Measurements from ENCODE around the gene DSP.

Gene DSP

GRCh38 chr6:7594579-7595125 lies 53.2 kb downstream of the DSP start:
- DNase-seq = no peak

GRCh38 chr6:7604003-7604402 lies 62.5 kb downstream of the DSP start:
- no peak for DNase-seq

DNA sequence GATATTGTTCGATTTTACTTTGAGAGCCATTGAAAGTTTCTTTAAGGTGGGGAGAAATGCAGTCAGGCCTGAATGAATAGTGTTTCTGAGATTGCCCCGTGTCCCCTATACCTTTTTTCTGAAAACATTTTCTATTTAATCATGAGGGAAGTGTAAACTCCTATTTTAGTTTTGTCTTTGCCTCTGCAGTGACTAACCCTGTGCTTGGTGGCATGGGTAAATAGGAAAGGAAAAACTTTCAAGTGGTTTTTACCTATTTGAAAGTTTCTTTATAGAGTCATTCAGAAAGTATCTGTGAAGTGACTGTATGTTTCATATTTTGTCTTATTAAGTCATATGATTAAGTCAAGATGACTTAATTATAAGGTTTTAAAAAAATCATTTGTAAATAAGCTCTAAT lies 63.0 kb downstream of the DSP start:
- no peak for DNase-seq

DNA sequence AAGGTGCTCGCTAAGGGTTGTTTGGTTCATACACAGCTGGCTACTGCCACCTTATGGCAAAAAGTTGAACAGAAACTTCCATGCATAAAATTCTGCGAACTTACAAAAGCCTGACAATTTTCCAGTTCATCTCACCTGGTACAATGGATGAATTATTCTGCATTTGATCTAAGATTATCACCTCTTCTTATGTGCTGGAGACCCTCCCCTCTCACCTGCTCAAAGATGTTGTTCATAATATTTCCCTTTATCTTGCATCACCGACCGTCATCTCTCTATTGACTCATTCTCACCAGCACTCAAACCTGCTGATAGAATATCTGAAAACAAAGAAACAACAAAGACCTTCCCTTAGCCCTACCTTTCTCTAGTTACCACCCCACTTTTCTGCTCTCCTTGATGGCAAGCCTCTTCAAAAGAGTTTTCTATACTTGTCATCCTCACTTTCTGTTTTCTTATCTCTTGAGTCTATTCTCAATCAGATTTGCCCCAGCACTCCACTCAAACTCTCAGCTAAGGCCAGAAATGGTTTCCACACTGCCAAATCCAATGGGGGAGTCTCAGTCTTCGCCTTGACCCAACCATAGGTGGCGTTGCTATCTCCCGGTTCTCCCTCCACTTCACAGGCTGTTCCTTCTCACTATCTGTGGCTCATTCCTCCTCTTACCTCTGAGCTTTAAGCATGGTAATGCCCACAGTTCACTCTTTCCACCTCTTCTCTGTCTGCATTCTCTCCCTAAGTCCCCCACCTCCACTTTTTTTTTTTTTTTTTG lies 74.3 kb downstream of the DSP start:
- no peak for DNase-seq

DNA sequence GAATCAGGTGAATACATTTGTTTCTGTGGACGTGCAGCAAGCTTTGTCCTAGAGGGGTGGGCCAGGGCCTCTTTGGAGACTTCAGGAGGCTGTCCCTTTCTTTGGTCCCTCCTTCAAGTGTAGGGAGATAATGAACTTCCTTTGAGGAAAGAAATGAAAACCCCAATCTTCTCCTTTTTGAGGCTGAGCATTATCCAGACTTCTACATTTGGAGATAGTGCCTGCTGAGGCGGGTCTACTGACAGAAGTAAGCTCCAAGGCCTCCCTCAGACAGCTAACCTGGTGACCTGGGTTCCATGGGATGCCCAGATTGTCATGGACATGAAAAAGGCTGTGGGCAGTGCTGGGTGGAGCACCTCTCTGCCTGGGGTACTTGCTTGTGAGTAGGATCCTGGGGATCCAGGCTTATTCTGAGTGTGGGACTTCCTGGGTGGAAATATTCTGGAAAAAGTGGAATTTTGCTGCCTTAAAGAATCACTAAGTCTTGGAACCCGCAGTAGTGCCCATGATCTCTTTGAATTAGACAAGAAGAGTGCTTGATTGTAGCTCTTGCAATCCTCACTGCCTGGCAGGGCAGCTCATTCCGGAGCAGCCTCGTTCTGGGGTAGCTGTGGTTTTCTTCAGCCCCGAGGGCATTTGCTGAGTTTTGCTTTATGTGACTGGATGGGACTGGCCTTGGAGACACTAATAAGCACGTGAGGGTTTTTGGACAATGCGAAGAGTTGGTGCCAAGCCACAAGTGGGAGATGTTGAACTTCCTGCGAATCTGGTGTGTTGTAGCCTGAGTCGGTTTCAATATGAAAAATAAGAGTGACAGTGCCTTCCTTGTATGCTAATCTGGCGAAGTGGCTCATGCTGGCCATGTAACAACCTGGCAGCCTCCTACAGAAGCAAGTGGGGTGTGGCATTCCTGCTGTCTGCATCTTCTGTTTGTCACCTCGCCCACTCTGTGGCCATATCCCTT lies 76.6 kb downstream of the DSP start:
- DNase-seq = no peak

DNA sequence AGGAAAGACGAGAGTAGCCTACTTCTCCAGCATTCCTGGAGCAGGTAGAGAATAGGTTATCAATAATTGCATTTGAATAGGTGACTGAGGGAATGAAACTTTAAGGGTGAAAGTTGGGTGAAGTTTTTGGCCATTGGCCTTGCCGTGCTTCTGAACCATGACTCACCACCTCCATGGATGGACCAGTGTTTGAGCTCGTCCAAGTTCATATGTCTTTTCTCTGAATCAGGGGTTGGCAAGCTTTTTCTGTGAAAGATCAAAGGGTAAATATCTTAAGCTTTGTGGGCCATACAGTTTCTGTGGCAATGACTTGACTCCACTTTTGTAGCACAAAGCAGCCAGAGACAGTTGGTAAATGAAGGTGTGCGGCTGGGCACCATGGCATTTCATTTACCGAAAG lies 80.3 kb downstream of the DSP start:
- DNase-seq = no peak

- DNase-seq = no peak
These were observed 83.6 kb downstream of the DSP start for GRCh38 chr6:7624796-7625710.

DNA sequence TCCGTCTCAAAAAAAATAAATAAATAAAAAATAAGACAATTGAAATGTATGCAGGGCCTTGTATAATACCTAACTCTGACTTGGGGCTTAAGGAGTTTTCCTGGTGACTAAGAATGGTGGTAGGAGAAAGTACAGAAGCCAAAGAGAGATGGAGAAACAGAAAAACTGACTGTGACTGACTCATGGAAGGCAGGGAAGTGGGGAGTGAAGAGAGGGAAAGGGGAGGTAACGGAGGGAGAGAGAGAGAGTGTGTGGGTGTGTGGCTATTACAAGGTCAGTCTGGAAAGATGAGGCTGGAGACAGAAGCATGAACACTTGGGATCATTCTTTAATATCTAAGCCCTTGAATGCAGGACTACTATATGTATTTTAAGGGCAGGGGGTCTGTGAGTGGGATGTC lies 87.0 kb downstream of the DSP start:
- DNase-seq = no peak

DNA sequence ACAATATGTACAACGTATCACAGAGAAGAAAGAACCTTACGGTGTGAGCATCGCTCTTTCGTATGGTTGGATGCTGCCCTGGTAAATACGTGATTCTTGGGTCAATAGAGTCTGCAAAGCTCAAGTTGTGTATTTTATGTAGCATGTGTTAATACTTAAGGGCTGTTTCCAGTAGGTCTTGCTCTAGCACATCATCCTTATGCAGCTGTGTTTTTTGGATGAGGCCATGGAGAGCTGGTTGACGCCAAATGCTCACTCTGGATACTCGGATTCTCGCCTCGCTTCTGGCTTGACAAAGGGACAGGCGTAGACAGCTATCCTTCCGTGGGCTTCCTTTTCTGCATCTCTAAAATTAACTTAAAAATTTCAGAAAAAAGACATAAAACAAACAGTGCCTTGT lies 87.4 kb downstream of the DSP start:
- no peak for DNase-seq

DNA sequence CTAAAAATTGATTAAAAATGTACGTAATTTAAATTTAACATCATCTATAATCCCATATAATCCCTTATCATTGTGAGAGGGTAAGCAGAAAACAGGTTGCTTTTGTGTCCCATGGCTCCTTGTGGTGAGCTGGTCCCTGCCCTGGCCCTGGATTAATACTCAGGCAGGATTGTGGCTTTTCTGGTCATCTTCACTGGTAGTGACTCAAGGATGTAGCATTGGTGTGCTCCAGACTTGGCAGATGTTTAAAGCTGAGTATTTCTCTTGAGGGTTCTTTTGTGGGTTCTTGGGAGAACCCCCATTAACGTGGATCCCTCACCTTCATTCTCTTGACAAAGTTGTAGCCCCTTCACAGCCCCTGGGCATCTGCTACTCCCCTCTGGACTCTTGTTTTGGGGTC lies 87.8 kb downstream of the DSP start:
- no peak for DNase-seq

DNA sequence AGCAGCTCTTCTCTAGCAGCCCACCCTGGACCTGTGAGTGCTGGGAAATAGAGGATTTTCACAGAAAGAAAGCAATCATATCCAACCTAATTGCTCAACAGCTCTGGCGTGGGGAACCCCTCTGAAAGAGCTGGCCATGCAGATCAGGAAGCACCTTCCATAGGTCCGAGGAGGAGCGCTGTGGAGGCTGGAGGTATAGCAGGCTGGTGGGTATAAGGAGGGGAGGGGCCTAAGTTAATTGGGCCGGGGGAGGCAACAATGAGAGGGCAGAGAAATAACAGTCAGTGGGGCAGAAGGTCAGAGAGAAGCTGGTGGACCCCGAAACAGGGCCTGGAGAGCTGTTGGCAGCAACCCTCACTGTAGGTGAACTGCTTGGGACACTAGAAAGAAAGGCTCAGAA lies 89.3 kb downstream of the DSP start:
- no peak for DNase-seq

DNA sequence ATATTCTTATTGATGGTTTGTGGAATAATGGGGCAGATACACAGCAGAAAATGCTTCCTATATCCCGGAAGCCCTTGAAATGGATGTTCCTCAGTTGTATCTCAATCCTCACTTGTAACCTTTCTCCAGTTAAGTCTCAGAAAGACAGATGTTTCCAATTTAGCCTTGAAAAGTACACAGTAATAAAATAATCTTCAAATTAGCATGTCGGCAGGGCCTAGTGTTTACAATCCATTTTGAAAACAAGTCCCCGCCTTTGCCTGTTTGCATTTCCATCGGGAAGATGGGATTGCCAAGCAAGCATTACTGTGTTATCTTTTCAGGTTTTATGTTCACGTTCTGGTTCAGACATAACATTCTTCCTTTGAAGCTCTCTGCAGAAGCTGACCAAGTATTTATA lies 90.0 kb downstream of the DSP start:
- DNase-seq = no peak

GRCh38 chr6:7632501-7633290 lies 91.2 kb downstream of the DSP start:
- no peak for DNase-seq

- DNase-seq = no peak
These were observed 91.9 kb downstream of the DSP start for GRCh38 chr6:7633361-7633760.

DNA sequence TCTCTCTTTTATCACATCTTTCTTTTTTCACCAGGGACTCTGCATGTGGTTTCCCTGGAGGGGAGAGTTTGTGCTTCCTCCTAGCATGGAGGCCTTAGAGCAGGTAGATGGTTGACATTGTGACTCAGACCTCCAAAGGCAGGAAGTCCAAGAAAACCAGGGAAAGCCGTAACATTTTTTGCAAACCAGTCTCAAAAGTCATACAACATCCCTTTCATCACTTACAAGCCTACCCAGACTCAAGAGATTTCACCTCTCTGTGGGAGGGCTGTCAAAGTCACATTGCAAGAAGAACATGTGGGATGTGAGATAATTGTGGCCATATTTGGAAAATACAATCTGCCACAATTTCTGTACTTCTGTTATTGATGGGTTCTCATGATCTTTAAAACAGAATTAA lies 94.7 kb downstream of the DSP start:
- no peak for DNase-seq
